ENCODE results near the gene ZNF701.
"Not testable (repeated sequence)": the region's sequence is repeated elsewhere in the genome, so short reads cannot be mapped to it uniquely, and the experiment has no call there.

ZNF701 gene

DNA sequence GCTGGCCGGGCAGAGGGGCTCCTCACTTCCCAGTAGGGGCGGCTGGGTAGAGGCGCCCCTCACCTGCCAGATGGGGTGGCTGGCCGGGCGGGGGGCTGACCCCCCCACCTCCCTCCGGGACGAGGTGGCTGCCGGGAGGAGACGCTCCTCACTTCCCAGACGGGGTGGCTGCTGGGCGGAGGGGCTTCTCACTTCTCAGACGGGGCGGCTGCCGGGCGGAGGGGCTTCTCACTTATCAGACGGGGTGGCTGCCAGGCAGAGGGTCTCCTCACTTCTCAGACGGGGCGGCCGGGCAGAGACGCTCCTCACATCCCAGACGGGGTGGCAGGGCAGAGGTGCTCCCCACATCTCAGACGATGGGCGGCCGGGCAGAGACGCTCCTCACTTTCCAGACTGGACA, 23.4 kb downstream of the ZNF701 start:
- H3K9ac ChIP-seq (ENCODE audit: low read length); H2AFZ ChIP-seq (ENCODE audit: low read depth, low read length); H4K8ac ChIP-seq (ENCODE audit: low read length); H3K14ac ChIP-seq (ENCODE audit: low read length in 2 of 2); H3K4ac ChIP-seq (ENCODE audit: low read depth in 1 of 2, low read length in 2 of 2); H2BK5ac ChIP-seq (ENCODE audit: low read depth, low read length, poor library complexity, severe bottlenecking); H3K4me3 ChIP-seq (ENCODE audit: insufficient read depth in 1 of 2, low read depth in 1 of 2, low read length in 2 of 2); H2AK5ac ChIP-seq (ENCODE audit: low read length, severe bottlenecking); H3K79me1 ChIP-seq (replicated peaks; ENCODE audit: low read length, poor library complexity, severe bottlenecking); DNase-seq; H4K91ac ChIP-seq (ENCODE audit: low read length); H2BK120ac ChIP-seq (ENCODE audit: low read depth, low read length); H3K4me2 ChIP-seq (ENCODE audit: low read length, poor library complexity, severe bottlenecking); H3K4me1 ChIP-seq (ENCODE audit: control insufficient read depth, insufficient read depth, low read depth, low read length); H3K18ac ChIP-seq (ENCODE audit: low read depth in 1 of 2, low read length in 2 of 2); H3K23ac ChIP-seq (ENCODE audit: low read length in 2 of 2); H3K27ac ChIP-seq (ENCODE audit: low read length, poor library complexity, severe bottlenecking); H3K27me3 ChIP-seq (ENCODE audit: control insufficient read depth in 1 of 2, insufficient read depth in 1 of 2, low read length in 2 of 2); H2BK12ac ChIP-seq (ENCODE audit: low read length in 2 of 2); H2BK15ac ChIP-seq (ENCODE audit: low read depth, poor library complexity, severe bottlenecking): not testable (repeated sequence)
- Histone ChIP-seq H3K36me3 (ENCODE audit: control insufficient read depth in 1 of 2, insufficient read depth in 2 of 2, low read depth in 1 of 2, low read length in 2 of 2) (peaks cover 26 to 29% of the 10 kb centered on the region in 2 experiments), H3K9me3 (ENCODE audit: control insufficient read depth, low read length) (peaks cover 14% of the 10 kb centered on the region)
- whole genome bisulfite sequencing, result 100% methylated on average over 13 of the region's 25 CpGs

DNA sequence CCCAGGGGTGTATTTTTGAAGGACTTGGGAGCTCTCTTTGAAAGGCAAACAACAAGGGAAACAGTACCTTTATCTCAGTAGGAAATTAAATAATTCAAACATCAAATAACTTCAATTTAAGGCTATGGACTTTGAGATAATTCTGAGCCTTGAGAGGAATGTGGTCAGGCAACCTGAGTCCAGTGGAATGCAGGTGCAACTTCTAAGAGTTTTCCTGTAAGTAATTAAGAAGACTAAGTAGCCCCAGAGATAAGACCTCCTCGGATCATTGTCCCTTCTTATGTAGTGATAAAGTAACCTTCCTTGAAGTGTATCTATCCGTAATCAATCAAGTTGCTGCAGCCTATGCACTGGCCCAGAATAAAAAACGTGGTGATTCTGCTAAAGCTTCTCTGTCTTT, 29.2 kb downstream of the ZNF701 start:
- H4K91ac ChIP-seq (ENCODE audit: low read length), result no peak overlapping the region
- no peak overlapping the region for H2BK5ac ChIP-seq (ENCODE audit: low read depth, low read length, poor library complexity, severe bottlenecking)
- H3K4ac ChIP-seq (ENCODE audit: low read depth in 1 of 2, low read length in 2 of 2), result no peak overlapping the region
- no peak overlapping the region for H3K27ac ChIP-seq (ENCODE audit: low read length, poor library complexity, severe bottlenecking)
- no peak overlapping the region for H2AK5ac ChIP-seq (ENCODE audit: low read length, severe bottlenecking)
- no peaks in the 10 kb centered on the region for H3K27me3 ChIP-seq (ENCODE audit: control insufficient read depth in 1 of 2, insufficient read depth in 1 of 2, low read length in 2 of 2)
- H3K23ac ChIP-seq (ENCODE audit: low read length in 2 of 2), result no peak overlapping the region
- no peak overlapping the region for H2AFZ ChIP-seq (ENCODE audit: low read depth, low read length)
- H3K36me3 ChIP-seq (ENCODE audit: control insufficient read depth in 1 of 2, insufficient read depth in 2 of 2, low read depth in 1 of 2, low read length in 2 of 2), result peaks cover 8 to 17% of the 10 kb centered on the region in 2 experiments
- no peak overlapping the region for H2BK15ac ChIP-seq (ENCODE audit: low read depth, poor library complexity, severe bottlenecking)
- peaks cover 10% of the 10 kb centered on the region for H3K9me3 ChIP-seq (ENCODE audit: control insufficient read depth, low read length)
- no peak overlapping the region for H3K18ac ChIP-seq (ENCODE audit: low read depth in 1 of 2, low read length in 2 of 2)
- H3K4me2 ChIP-seq (ENCODE audit: low read length, poor library complexity, severe bottlenecking), result no peak overlapping the region
- no peak for DNase-seq
- no peak overlapping the region for H2BK12ac ChIP-seq (ENCODE audit: low read length in 2 of 2)
- H3K79me1 ChIP-seq (replicated peaks; ENCODE audit: low read length, poor library complexity, severe bottlenecking), result peaks cover 5% of the 10 kb centered on the region
- H3K4me3 ChIP-seq (ENCODE audit: insufficient read depth in 1 of 2, low read depth in 1 of 2, low read length in 2 of 2), result no peak overlapping the region
- H3K4me1 ChIP-seq (ENCODE audit: control insufficient read depth, insufficient read depth, low read depth, low read length), result peaks cover 9% of the 10 kb centered on the region
- H2BK120ac ChIP-seq (ENCODE audit: low read depth, low read length), result no peak overlapping the region
- no peak overlapping the region for H3K9ac ChIP-seq (ENCODE audit: low read length)
- H3K14ac ChIP-seq (ENCODE audit: low read length in 2 of 2), result no peak overlapping the region
- H4K8ac ChIP-seq (ENCODE audit: low read length), result no peak overlapping the region
- WGBS, result 86% methylated on average over 3 of the region's 3 CpGs

DNA sequence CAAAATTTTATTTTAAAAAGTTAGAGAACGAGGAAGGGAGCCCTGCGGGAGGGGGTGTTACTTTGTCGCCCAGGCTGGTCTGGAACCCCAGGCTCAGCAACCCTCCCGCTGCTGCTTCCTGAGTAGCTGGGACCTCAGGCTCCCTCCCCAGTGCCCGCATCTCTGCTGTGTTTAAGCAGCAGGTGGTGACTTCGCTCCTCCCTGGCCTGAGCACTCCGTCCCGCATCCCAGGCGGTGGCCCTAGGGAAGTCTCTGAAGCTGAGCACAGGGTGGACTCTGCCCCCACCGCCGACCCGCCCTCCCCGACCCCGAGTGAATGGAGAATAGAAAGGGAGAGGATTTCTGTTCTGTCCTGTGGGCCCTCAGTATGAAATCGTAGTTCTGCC, 30.5 kb downstream of the ZNF701 start:
- no peak overlapping the region for H2BK15ac ChIP-seq (ENCODE audit: low read depth, poor library complexity, severe bottlenecking)
- H3K18ac ChIP-seq (ENCODE audit: low read depth in 1 of 2, low read length in 2 of 2), result peak overlapping the region in 1 of 2 experiments; percentile 80
- H3K14ac ChIP-seq (ENCODE audit: low read length in 2 of 2), result peak overlapping the region in 1 of 2 experiments; percentile 86
- H2AK5ac ChIP-seq (ENCODE audit: low read length, severe bottlenecking), result no peak overlapping the region
- WGBS, result 28% methylated on average over 10 of the region's 15 CpGs
- peaks cover 10% of the 10 kb centered on the region for H3K9me3 ChIP-seq (ENCODE audit: control insufficient read depth, low read length)
- H3K27me3 ChIP-seq (ENCODE audit: control insufficient read depth in 1 of 2, insufficient read depth in 1 of 2, low read length in 2 of 2), result no peaks in the 10 kb centered on the region
- H3K4me3 ChIP-seq (ENCODE audit: insufficient read depth in 1 of 2, low read depth in 1 of 2, low read length in 2 of 2), result peak overlapping the region; percentile 56 to 87
- peaks cover 12 to 14% of the 10 kb centered on the region in 2 experiments for H3K36me3 ChIP-seq (ENCODE audit: control insufficient read depth in 1 of 2, insufficient read depth in 2 of 2, low read depth in 1 of 2, low read length in 2 of 2)
- H3K79me1 ChIP-seq (replicated peaks; ENCODE audit: low read length, poor library complexity, severe bottlenecking), result peaks cover 17% of the 10 kb centered on the region
- peaks cover 9% of the 10 kb centered on the region for H3K4me1 ChIP-seq (ENCODE audit: control insufficient read depth, insufficient read depth, low read depth, low read length)
- H4K8ac ChIP-seq (ENCODE audit: low read length), result no peak overlapping the region
- no peak for DNase-seq
- peak overlapping the region; percentile 83 for H3K4me2 ChIP-seq (ENCODE audit: low read length, poor library complexity, severe bottlenecking)
- no peak overlapping the region for H2BK5ac ChIP-seq (ENCODE audit: low read depth, low read length, poor library complexity, severe bottlenecking)
- H2BK12ac ChIP-seq (ENCODE audit: low read length in 2 of 2), result no peak overlapping the region
- peak overlapping the region; percentile 92 for H2AFZ ChIP-seq (ENCODE audit: low read depth, low read length)
- no peak overlapping the region for H4K91ac ChIP-seq (ENCODE audit: low read length)
- H2BK120ac ChIP-seq (ENCODE audit: low read depth, low read length), result no peak overlapping the region
- no peak overlapping the region for H3K4ac ChIP-seq (ENCODE audit: low read depth in 1 of 2, low read length in 2 of 2)
- H3K23ac ChIP-seq (ENCODE audit: low read length in 2 of 2), result no peak overlapping the region
- H3K9ac ChIP-seq (ENCODE audit: low read length), result peak overlapping the region; percentile 79
- peak overlapping the region; percentile 50 for H3K27ac ChIP-seq (ENCODE audit: low read length, poor library complexity, severe bottlenecking)

DNA sequence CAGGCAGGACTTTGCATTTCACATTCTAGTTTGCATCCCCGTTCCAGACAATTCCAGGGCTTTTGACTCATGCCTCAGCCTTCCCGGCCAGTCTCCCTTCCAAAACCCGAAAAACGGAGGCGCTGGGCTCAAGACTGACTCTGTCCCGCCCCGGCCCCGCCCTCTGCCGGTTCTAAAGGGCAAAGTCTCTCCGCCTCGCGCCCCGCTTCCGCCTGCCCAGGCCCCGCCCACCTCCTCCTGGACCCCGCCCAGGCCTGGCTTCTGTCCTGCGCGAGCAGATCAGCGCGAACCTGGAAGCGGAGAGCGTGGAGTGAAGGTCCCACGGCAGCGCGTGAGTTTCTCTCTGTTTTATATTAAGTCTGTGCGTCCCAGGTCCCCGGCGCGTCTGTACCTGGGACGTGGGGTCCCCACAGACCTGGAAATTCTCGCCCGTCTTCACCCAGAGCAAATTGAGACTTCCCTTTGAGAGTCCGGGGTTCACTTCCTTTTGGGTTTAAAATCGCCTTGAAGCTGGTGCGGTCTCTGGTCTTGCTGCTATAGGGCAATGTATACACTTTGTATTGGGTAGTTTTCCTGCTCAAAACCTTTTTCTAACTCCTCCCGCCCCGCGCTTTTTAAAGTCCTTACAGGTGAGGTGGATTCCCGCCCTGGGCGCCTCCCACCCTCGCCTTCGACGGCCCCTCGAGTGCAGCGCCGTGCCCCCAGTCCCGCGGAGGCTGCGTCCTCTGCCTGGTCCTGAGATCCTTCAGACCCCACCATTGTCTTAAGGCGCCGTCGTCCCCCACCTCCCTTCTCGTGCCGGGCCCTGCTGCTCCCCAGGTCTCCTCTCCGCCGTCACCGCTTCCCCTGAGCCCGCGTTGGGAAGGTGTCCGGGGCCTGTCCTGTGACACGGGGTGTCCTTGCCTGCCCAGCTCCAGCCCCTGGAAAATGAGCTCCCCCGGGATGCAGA, 31.2 kb downstream of the ZNF701 start:
- H3K9ac ChIP-seq (ENCODE audit: low read length), result peak overlapping the region; percentile 81
- H3K27me3 ChIP-seq (ENCODE audit: control insufficient read depth in 1 of 2, insufficient read depth in 1 of 2, low read length in 2 of 2), result no peaks in the 10 kb centered on the region
- H2BK12ac ChIP-seq (ENCODE audit: low read length in 2 of 2), result no peak overlapping the region
- H2BK5ac ChIP-seq (ENCODE audit: low read depth, low read length, poor library complexity, severe bottlenecking), result no peak overlapping the region
- H3K9me3 ChIP-seq (ENCODE audit: control insufficient read depth, low read length), result peaks cover 4% of the 10 kb centered on the region
- H2AFZ ChIP-seq (ENCODE audit: low read depth, low read length), result peak overlapping the region; percentile 92
- peak overlapping the region; percentile 56 to 87 for H3K4me3 ChIP-seq (ENCODE audit: insufficient read depth in 1 of 2, low read depth in 1 of 2, low read length in 2 of 2)
- peak; percentile 87 for DNase-seq
- H4K8ac ChIP-seq (ENCODE audit: low read length), result peak overlapping the region; percentile 70
- peaks cover 7 to 12% of the 10 kb centered on the region in 2 experiments for H3K36me3 ChIP-seq (ENCODE audit: control insufficient read depth in 1 of 2, insufficient read depth in 2 of 2, low read depth in 1 of 2, low read length in 2 of 2)
- H3K23ac ChIP-seq (ENCODE audit: low read length in 2 of 2), result peak overlapping the region in 1 of 2 experiments; percentile 34
- H2AK5ac ChIP-seq (ENCODE audit: low read length, severe bottlenecking), result no peak overlapping the region
- no peak overlapping the region for H2BK120ac ChIP-seq (ENCODE audit: low read depth, low read length)
- H3K18ac ChIP-seq (ENCODE audit: low read depth in 1 of 2, low read length in 2 of 2), result peak overlapping the region in 1 of 2 experiments; percentile 75
- H3K27ac ChIP-seq (ENCODE audit: low read length, poor library complexity, severe bottlenecking), result peak overlapping the region; percentile 50
- H3K4me2 ChIP-seq (ENCODE audit: low read length, poor library complexity, severe bottlenecking), result peak overlapping the region; percentile 83
- WGBS, result 2% methylated on average over 60 of the region's 62 CpGs
- no peak overlapping the region for H2BK15ac ChIP-seq (ENCODE audit: low read depth, poor library complexity, severe bottlenecking)
- peaks cover 9% of the 10 kb centered on the region for H3K4me1 ChIP-seq (ENCODE audit: control insufficient read depth, insufficient read depth, low read depth, low read length)
- H3K14ac ChIP-seq (ENCODE audit: low read length in 2 of 2), result peak overlapping the region in 1 of 2 experiments; percentile 12
- H3K4ac ChIP-seq (ENCODE audit: low read depth in 1 of 2, low read length in 2 of 2), result no peak overlapping the region
- H3K79me1 ChIP-seq (replicated peaks; ENCODE audit: low read length, poor library complexity, severe bottlenecking), result peaks cover 19% of the 10 kb centered on the region
- peak overlapping the region; percentile 59 for H4K91ac ChIP-seq (ENCODE audit: low read length)

All from mesenchymal stem cell (in vitro differentiated cells and primary cell).